OCI-LY7 (cell line): ENCODE data around the gene CERS1. TPM values are rescaled to one million over a fixed set of nuclear protein-coding genes. Genes with fewer than 3 reads are reported as not detected.

Experiments used
- BruUV-seq: library from RNA; stranded (reverse); fragments of 400-500 nt; replicated peaks from 2 replicates; lab custom pipeline; 2021; lab: Mats Ljungman, UMichigan
- CTCF ChIA-PET: fragments of 300-600 bp; sonication (Branson Sonifier 250); formaldehyde crosslinking; loops from one replicate; lab custom pipeline; 2022; ENCODE audit warnings: antibody characterized with exemption; ENCODE audit not compliant: unreplicated experiment; lab: Charles Lee
- POLR2A ChIA-PET: fragments of 300-600 bp; sonication (Branson Sonifier 250); formaldehyde crosslinking; loops from one replicate; lab custom pipeline; 2022; ENCODE audit warnings: antibody characterized with exemption; lab: Charles Lee
- DNase-seq: peaks from one replicate; pipeline ENCODE4 v3.0.0-alpha.2; 2015; ENCODE audit warnings: low spot score
- H2AFZ ChIP-seq: fragments of 200-600 bp; sonication (generic), shearing (Covaris generic); 2 replicates; pipeline ENCODE4 v1.6.1; 2014; ENCODE audit warnings: mild to moderate bottlenecking, antibody characterized with exemption, low read length, moderate library complexity
- H3K27ac ChIP-seq: fragments of 200-600 bp; sonication (generic); 2 replicates; pipeline ENCODE4 v1.5.1; 2014; ENCODE audit warnings: mixed run types, low read depth, mild to moderate bottlenecking, moderate library complexity, low read length, inconsistent platforms; ENCODE audit not compliant: poor library complexity, severe bottlenecking
- H3K36me3 ChIP-seq: fragments of 200-600 bp; sonication (generic); 2 replicates; pipeline ENCODE4 v1.6.1; 2014; ENCODE audit warnings: mild to moderate bottlenecking, antibody characterized with exemption, low read length, moderate library complexity, mixed read lengths; ENCODE audit not compliant: insufficient read depth
- H3K4me1 ChIP-seq: fragments of 200-600 bp; sonication (generic); 2 replicates; pipeline ENCODE4 v1.5.1; 2014; ENCODE audit warnings: mild to moderate bottlenecking, low read length; ENCODE audit not compliant: insufficient read depth, poor library complexity, severe bottlenecking
- H3K4me2 ChIP-seq: fragments of 200-600 bp; sonication (generic); 2 replicates; pipeline ENCODE4 v1.6.1; 2014; ENCODE audit warnings: mild to moderate bottlenecking, low read length
- H3K4me3 ChIP-seq: fragments of 200-600 bp; sonication (generic); 2 replicates; pipeline ENCODE4 v1.5.1; 2014; ENCODE audit warnings: mild to moderate bottlenecking, low read depth, low read length; ENCODE audit not compliant: poor library complexity, severe bottlenecking
- H3K79me2 ChIP-seq: fragments of 200-600 bp; sonication (generic); 2 replicates; pipeline ENCODE4 v1.6.1; 2016; ENCODE audit warnings: low read depth, mild to moderate bottlenecking, low read length, moderate library complexity, mixed read lengths; ENCODE audit not compliant: insufficient read depth
- H3K9me2 ChIP-seq: fragments of 200-600 bp; sonication (generic); 2 replicates; pipeline ENCODE4 v1.6.1; 2016; ENCODE audit warnings: mild to moderate bottlenecking, low read length, mixed read lengths; ENCODE audit not compliant: insufficient read depth
- H3K9me3 ChIP-seq: fragments of 200-600 bp; sonication (generic); 2 replicates; pipeline ENCODE4 v1.6.1; 2014; ENCODE audit warnings: mild to moderate bottlenecking, mixed run types, low read length, mixed read lengths
- H4K20me1 ChIP-seq: fragments of 200-600 bp; sonication (generic); 2 replicates; pipeline ENCODE4 v1.6.1; 2014; ENCODE audit warnings: mild to moderate bottlenecking, antibody characterized with exemption, low read length, moderate library complexity, mixed read lengths; ENCODE audit not compliant: insufficient read depth
- CTCF ChIP-seq: fragments of 200-600 bp; sonication (generic); conservative IDR thresholded peaks from 2 replicates; pipeline ENCODE4 v1.5.1; 2014; ENCODE audit warnings: mild to moderate bottlenecking, antibody characterized with exemption, low read length, moderate library complexity, mixed read lengths
- EZH2phosphoT487 ChIP-seq: fragments of 200-600 bp; sonication (generic); IDR thresholded peaks from 2 replicates; pipeline ENCODE4 v1.6.1; 2018; ENCODE audit warnings: low read depth, borderline replicate concordance, mild to moderate bottlenecking, mixed run types, antibody characterized with exemption, low read length, moderate library complexity, mixed read lengths
- intact Hi-C: fragments of 100-400 bp; cut with micrococcal nuclease; formaldehyde crosslinking; loops from one replicate; pipeline ENCODE4 v1.10.0; 2022; ENCODE audit not compliant: unreplicated experiment
- total RNA-seq, 2 experiments: library from RNA; depleted of rRNA in 1 of 2; stranded (reverse); fragments of >200 nt in 1 of 2; shearing (Covaris generic) in 1 of 2; gene quantifications; 2 replicates each; pipeline ENCODE4 v1.2.3, GENCODE V29; 2014 to 2022

CERS1 gene
- total RNA-seq, 2 experiments from 2014 or later = 0.09 TPM; not detected in 1

- no peak overlapping the region for H3K4me3 ChIP-seq
- H3K27ac ChIP-seq = no peak overlapping the region
- H3K4me1 ChIP-seq = peaks cover 9% of the 10 kb centered on the region
- ChIA-PET POLR2A (no interaction called here), CTCF (no interaction called here)
- H3K9me2 ChIP-seq = no peaks in the 10 kb centered on the region
- H3K9me3 ChIP-seq = no peaks in the 10 kb centered on the region
- intact Hi-C loops = no loop called here
- 0 out of 2 replicates have a peak overlapping the region, but pooled peaks have one; percentile 99 for H3K4me2 ChIP-seq
- no peaks in the 10 kb centered on the region for H4K20me1 ChIP-seq
- no TSS peak for BruUV-seq
- H2AFZ ChIP-seq = no peak overlapping the region
- TF ChIP-seq CTCF (no peak), EZH2phosphoT487 (no peak)
- H3K36me3 ChIP-seq = peaks cover 23% of the 10 kb centered on the region
- no peaks in the 10 kb centered on the region for H3K79me2 ChIP-seq
- DNase-seq = no peak
Measured at GRCh38 chr19:18931316-18932162, 35.6 kb upstream of the CERS1 start.

- no peaks in the 10 kb centered on the region for H3K9me3 ChIP-seq
- intact Hi-C loops = no loop called here
- H3K4me3 ChIP-seq = no peak overlapping the region
- ChIA-PET CTCF (no interaction called here), POLR2A (interaction anchor here (0.6 kb wide), 1 partner anchor 651 kb away, joined by 3 read pairs; no protein-coding TSS in a partner anchor)
- TF ChIP-seq EZH2phosphoT487 = no peak
- TF ChIP-seq CTCF = no peak
- H3K79me2 ChIP-seq = no peaks in the 10 kb centered on the region
- no peak overlapping the region for H3K27ac ChIP-seq
- BruUV-seq = no TSS peak
- peaks cover 9% of the 10 kb centered on the region for H3K4me1 ChIP-seq
- H2AFZ ChIP-seq = no peak overlapping the region
- no peak for DNase-seq
- H4K20me1 ChIP-seq = no peaks in the 10 kb centered on the region
- H3K36me3 ChIP-seq = peaks cover 44% of the 10 kb centered on the region
- H3K9me2 ChIP-seq = no peaks in the 10 kb centered on the region
- H3K4me2 ChIP-seq = no peak overlapping the region
Measured at GRCh38 chr19:18929311-18929710, 33.4 kb upstream of the CERS1 start.
